GM18526 (cell line): ENCODE measurements around the gene RPGR.

ENCODE experiments used
- POLR2A ChIP-seq: IDR thresholded peaks from 3 replicates; pipeline ENCODE4 v1.6.1; 2011; ENCODE audit not compliant: insufficient read length; ENCODE audit errors: extremely low read depth

Gene RPGR

GRCh38 chrX:38225093-38225492 lies 102.2 kb downstream of the RPGR start:
- TF ChIP-seq POLR2A, result no peak

GRCh38 chrX:38224160-38224559 lies 103.1 kb downstream of the RPGR start:
- no peak for TF ChIP-seq POLR2A

- no peak for TF ChIP-seq POLR2A
Measured at GRCh38 chrX:38221391-38221929, 105.8 kb downstream of the RPGR start.

- no peak for TF ChIP-seq POLR2A
Measured at GRCh38 chrX:38220415-38221390, 106.6 kb downstream of the RPGR start, which contains the start of gene SRPX. TSS of gene SRPX (minus strand) at chrX:38220871. CDS start at chrX:38220792, 79 bp downstream.

- no peak for TF ChIP-seq POLR2A
Measured at GRCh38 chrX:38220024-38220414, 107.3 kb downstream of the RPGR start.
